GM18520 (cell line): ENCODE data around the gene KCNIP2.

Experiments
- ATAC-seq: cut with Tn5 transposase; IDR thresholded peaks from one replicate; pipeline ENCODE4 v1.9.1; 2021; ENCODE audit not compliant: unreplicated experiment

KCNIP2 gene

GRCh38 chr10:101843032-101844021 is at the start of gene KCNIP2:
Gene KCNIP2 (minus strand): TSS chr10:101843800. CDS start chr10:101843568, 232 bp downstream.
- no peak for ATAC-seq

GRCh38 chr10:101892782-101893391 is 49.3 kb upstream of the KCNIP2 start:
- no peak for ATAC-seq

GRCh38 chr10:101889256-101890210 is 45.9 kb upstream of the KCNIP2 start:
- ATAC-seq: no peak

GRCh38 chr10:101888251-101888949 is 44.8 kb upstream of the KCNIP2 start:
- ATAC-seq: no peak

GRCh38 chr10:101887775-101888174 is 44.2 kb upstream of the KCNIP2 start:
- ATAC-seq: no peak

- no peak for ATAC-seq
Observed at GRCh38 chr10:101886521-101887312, 43.1 kb upstream of the KCNIP2 start.

GRCh38 chr10:101881036-101881774 is 37.6 kb upstream of the KCNIP2 start:
- ATAC-seq: no peak

GRCh38 chr10:101880232-101880573 is 36.6 kb upstream of the KCNIP2 start:
- ATAC-seq: no peak

- ATAC-seq: no peak
Observed at GRCh38 chr10:101879456-101880231, 36.0 kb upstream of the KCNIP2 start.

GRCh38 chr10:101878869-101879268 is 35.3 kb upstream of the KCNIP2 start:
- no peak for ATAC-seq

GRCh38 chr10:101875068-101875688 is 31.6 kb upstream of the KCNIP2 start:
- no peak for ATAC-seq

GRCh38 chr10:101874252-101874651 is 30.7 kb upstream of the KCNIP2 start:
- ATAC-seq: no peak

- ATAC-seq: no peak
Observed at GRCh38 chr10:101867931-101868330, 24.3 kb upstream of the KCNIP2 start.

- no peak for ATAC-seq
Observed at GRCh38 chr10:101859530-101859929, 15.9 kb upstream of the KCNIP2 start.

GRCh38 chr10:101858723-101859500 is 15.3 kb upstream of the KCNIP2 start:
- peak; percentile 60 for ATAC-seq

GRCh38 chr10:101857802-101858476 is 14.3 kb upstream of the KCNIP2 start:
- no peak for ATAC-seq
